GM19193 (cell line): ENCODE measurements around the gene PXT1.
A peak's percentile ranks its signal among the peaks of the same experiment; 100 is the strongest.

Experiments used
- POLR2A ChIP-seq: IDR thresholded peaks from 4 replicates; pipeline ENCODE4 v1.6.1; 2011; ENCODE audit not compliant: insufficient read depth, insufficient read length; ENCODE audit errors: extremely low read depth

PXT1 gene

GRCh38 chr6:36423101-36423824, 19.4 kb downstream of the PXT1 start:
- peak; percentile 91 for TF ChIP-seq POLR2A

- TF ChIP-seq POLR2A, result no peak
Measured at GRCh38 chr6:36422714-36423100, 19.9 kb downstream of the PXT1 start.

GRCh38 chr6:36419310-36419709, 23.3 kb downstream of the PXT1 start:
- TF ChIP-seq POLR2A, result no peak

GRCh38 chr6:36418558-36418957, 24.1 kb downstream of the PXT1 start:
- TF ChIP-seq POLR2A, result no peak

GRCh38 chr6:36414481-36414880, 28.2 kb downstream of the PXT1 start:
- no peak for TF ChIP-seq POLR2A

- no peak for TF ChIP-seq POLR2A
Measured at GRCh38 chr6:36413489-36414480, 28.9 kb downstream of the PXT1 start.

- TF ChIP-seq POLR2A, result no peak
Measured at GRCh38 chr6:36404164-36404563, 38.5 kb downstream of the PXT1 start.

- no peak for TF ChIP-seq POLR2A
Measured at GRCh38 chr6:36402481-36402880, 40.2 kb downstream of the PXT1 start.

GRCh38 chr6:36399970-36400369, 42.7 kb downstream of the PXT1 start:
- no peak for TF ChIP-seq POLR2A

GRCh38 chr6:36392621-36393020, 50.0 kb downstream of the PXT1 start:
- no peak for TF ChIP-seq POLR2A

GRCh38 chr6:36389353-36389752, 53.3 kb downstream of the PXT1 start:
- TF ChIP-seq POLR2A, result no peak

- TF ChIP-seq POLR2A, result no peak
Measured at GRCh38 chr6:36387440-36388303, 55.0 kb downstream of the PXT1 start, which contains the start of gene ETV7. TSS of gene ETV7 (minus strand) at chr6:36387669. CDS start at chr6:36387541, 128 bp downstream.

GRCh38 chr6:36386495-36387439, 55.9 kb downstream of the PXT1 start:
- no peak for TF ChIP-seq POLR2A

GRCh38 chr6:36384095-36384494, 58.6 kb downstream of the PXT1 start:
- TF ChIP-seq POLR2A, result no peak

- no peak for TF ChIP-seq POLR2A
Measured at GRCh38 chr6:36383606-36384005, 59.0 kb downstream of the PXT1 start.
